Measurements from ENCODE around the gene ETV6. TPM values are rescaled to one million over a fixed set of nuclear protein-coding genes. Genes with fewer than 3 reads are reported as not detected.
A peak's percentile ranks its signal among the peaks of the same experiment; 100 is the strongest.

Gene ETV6
- total and polyA plus RNA-seq, 3 donors from 2014 or later, result 7.8 to 20.9 (median 16.3) TPM

DNA sequence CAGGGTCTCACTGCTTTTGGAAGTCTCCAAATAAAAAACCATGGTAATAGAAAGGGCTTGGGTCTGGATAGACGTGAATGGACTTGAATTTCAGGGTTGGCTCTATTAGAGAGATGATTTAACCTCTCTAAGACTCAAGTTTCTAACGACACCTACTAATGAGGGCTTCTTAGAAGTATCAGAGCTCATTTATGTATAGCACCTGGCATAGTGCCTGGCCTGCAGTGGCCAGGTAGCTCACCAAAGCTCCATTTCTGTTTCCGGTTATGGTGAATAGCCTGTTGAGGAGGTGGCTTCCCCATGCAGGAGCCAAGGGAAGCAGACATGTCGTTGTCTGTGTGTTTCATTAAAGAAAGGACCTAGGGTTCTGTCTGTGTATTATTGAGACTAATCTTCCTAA is 108.6 kb downstream of the ETV6 start:
- Histone ChIP-seq H3K27ac (peak overlapping the region; percentile 71 to 89), H3K9me3 (no peaks in the 10 kb centered on the region), H3K4me1 (peaks cover 41% of the 10 kb centered on the region), H3K36me3 (ENCODE audit: low read depth, missing control alignments) (no peaks in the 10 kb centered on the region), H3K27me3 (no peaks in the 10 kb centered on the region), H3K4me3 (no peak overlapping the region)
- intact Hi-C loops (cut with DNase I; ENCODE audit: low total_unique reads), result no loop called here
- WGBS, 2 donors, result 80 to 87% methylated on average over 4 of the region's 4 CpGs
- TF ChIP-seq, protein P1, sequence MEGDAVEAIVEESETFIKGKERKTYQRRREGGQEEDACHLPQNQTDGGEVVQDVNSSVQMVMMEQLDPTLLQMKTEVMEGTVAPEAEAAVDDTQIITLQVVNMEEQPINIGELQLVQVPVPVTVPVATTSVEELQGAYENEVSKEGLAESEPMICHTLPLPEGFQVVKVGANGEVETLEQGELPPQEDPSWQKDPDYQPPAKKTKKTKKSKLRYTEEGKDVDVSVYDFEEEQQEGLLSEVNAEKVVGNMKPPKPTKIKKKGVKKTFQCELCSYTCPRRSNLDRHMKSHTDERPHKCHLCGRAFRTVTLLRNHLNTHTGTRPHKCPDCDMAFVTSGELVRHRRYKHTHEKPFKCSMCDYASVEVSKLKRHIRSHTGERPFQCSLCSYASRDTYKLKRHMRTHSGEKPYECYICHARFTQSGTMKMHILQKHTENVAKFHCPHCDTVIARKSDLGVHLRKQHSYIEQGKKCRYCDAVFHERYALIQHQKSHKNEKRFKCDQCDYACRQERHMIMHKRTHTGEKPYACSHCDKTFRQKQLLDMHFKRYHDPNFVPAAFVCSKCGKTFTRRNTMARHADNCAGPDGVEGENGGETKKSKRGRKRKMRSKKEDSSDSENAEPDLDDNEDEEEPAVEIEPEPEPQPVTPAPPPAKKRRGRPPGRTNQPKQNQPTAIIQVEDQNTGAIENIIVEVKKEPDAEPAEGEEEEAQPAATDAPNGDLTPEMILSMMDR (IDR thresholded peaks at IDR 0.05), result no peak
- TF ChIP-seq POLR2A (IDR thresholded peaks at IDR 0.05), result no peak
- no peak for DNase-seq

DNA sequence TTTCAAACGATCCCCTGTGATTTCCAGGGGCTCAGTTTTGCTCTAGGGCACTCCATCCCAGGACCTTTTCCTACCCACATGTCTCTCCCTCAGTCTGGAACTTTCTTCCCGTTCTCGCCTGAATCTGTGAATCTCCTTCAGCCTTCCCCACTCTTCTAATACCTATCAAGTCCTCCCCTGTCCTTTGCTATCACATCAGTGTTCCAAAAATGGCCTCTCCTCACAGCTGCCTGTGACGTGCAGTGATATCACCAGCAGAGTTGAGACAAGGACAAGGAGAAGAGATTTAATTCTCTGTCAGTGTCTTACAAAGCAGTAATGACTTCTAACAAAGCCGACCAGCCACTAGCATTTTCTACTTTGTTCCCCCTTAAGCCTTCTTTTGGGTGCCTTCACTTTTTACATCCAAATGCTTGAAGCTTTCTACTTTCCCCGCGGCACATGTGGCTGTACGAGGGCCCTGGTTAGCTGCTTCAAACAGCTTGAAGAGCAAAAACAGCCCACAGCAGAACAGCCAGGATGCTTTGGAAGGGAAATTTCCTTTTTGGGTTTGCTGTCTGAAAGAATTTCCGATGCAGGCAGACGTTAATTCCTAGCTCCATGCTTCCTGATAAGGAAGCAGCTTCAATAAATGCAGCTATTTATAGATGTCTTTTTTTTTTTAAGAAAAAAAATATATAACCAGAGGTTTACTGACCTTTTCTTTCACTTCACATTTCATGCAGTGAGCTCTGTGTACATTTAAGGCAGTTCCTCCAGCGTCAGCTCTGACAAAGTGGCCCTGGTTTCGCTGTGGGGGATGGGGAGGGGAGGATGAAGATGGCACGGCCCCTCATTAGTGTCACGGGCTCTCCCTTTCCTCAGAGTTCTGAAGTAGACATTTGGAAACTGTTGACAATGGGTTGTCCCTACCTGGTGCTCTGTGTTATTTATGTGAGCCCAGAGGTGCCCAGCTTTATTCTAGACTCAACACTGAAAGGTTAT is 109.3 kb downstream of the ETV6 start:
- 28 to 42% methylated on average over 14 of the region's 14 CpGs for WGBS, 2 donors
- TF ChIP-seq, protein P1 (IDR thresholded peaks at IDR 0.05), result no peak
- no peak for TF ChIP-seq POLR2A (IDR thresholded peaks at IDR 0.05)
- no peaks in the 10 kb centered on the region for H3K27me3 ChIP-seq
- intact Hi-C loops (cut with DNase I; ENCODE audit: low total_unique reads), result no loop called here
- DNase-seq, result no peak
- H3K9me3 ChIP-seq, result no peaks in the 10 kb centered on the region
- H3K4me1 ChIP-seq, result peaks cover 35% of the 10 kb centered on the region
- H3K4me3 ChIP-seq, result no peak overlapping the region
- H3K27ac ChIP-seq, result peak overlapping the region; percentile 71 to 89
- no peaks in the 10 kb centered on the region for H3K36me3 ChIP-seq (ENCODE audit: low read depth, missing control alignments)

DNA sequence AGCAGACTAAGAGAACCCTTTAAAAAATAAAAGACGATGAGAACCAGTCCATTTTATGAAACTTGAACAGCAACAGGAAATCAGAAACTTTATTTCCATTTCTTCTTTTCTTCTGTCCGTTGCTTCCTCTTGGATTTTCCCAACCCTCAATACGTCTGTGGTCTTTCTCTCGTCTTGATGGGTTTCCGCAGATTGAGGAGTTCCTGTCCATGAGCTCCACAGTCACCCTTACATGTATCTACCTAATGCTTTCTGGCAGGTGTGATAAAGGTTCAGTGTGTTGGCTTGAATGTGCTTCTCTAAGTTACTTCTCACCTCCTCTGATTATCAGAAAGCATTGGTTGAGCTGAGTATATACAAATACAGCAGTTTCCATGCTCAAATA is 110.0 kb downstream of the ETV6 start:
- no peaks in the 10 kb centered on the region for H3K9me3 ChIP-seq
- H3K27me3 ChIP-seq, result no peaks in the 10 kb centered on the region
- WGBS, 2 donors, result 80 to 85% methylated on average over 5 of the region's 5 CpGs
- H3K4me3 ChIP-seq, result no peak overlapping the region
- DNase-seq, result no peak
- TF ChIP-seq, protein P1 (IDR thresholded peaks at IDR 0.05), result no peak
- TF ChIP-seq POLR2A (IDR thresholded peaks at IDR 0.05), result no peak
- intact Hi-C loops (cut with DNase I; ENCODE audit: low total_unique reads), result no loop called here
- no peaks in the 10 kb centered on the region for H3K36me3 ChIP-seq (ENCODE audit: low read depth, missing control alignments)
- H3K4me1 ChIP-seq, result peaks cover 34% of the 10 kb centered on the region
- peak overlapping the region in 1 of 2 donors; percentile 89 for H3K27ac ChIP-seq

DNA sequence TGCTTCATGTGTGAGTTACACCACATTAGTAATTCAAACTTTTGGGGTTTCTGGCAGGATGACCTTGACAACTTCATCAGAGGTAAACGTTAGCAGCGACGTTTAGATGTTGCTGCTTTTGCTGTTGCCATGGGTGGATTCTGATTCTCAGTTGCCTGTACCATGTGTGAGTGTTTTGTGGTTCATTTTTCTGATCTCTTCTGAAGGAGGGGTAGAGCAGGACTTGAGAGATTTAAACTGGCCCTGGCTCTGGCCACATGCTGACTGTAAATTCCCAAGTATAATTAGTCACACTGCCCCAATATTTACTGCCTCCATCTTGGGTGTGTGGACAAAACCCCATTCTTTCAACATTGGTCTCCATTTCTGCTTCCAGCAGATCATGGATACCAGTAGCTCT is 110.4 kb downstream of the ETV6 start:
- H3K4me1 ChIP-seq, result peaks cover 30% of the 10 kb centered on the region
- intact Hi-C loops (cut with DNase I; ENCODE audit: low total_unique reads), result no loop called here
- WGBS, 2 donors, result 88 to 96% methylated on average over 3 of the region's 3 CpGs
- no peaks in the 10 kb centered on the region for H3K27me3 ChIP-seq
- H3K36me3 ChIP-seq (ENCODE audit: low read depth, missing control alignments), result no peaks in the 10 kb centered on the region
- TF ChIP-seq, protein P1 (IDR thresholded peaks at IDR 0.05), result no peak
- no peak for TF ChIP-seq POLR2A (IDR thresholded peaks at IDR 0.05)
- DNase-seq, result no peak
- no peaks in the 10 kb centered on the region for H3K9me3 ChIP-seq
- H3K27ac ChIP-seq, result peak overlapping the region in 1 of 2 donors; percentile 89
- H3K4me3 ChIP-seq, result no peak overlapping the region

Measured in testis (tissue), 3 donors.